Mucosa of descending colon (tissue), 3 donors: ENCODE results near the gene PPEF1. TPM values are rescaled to one million over a fixed set of nuclear protein-coding genes. Genes with fewer than 3 reads are reported as not detected.
"Not testable (repeated sequence)": the region's sequence is repeated elsewhere in the genome, so short reads cannot be mapped to it uniquely, and the experiment has no call there.

Source experiments
- ATAC-seq: fragments of 200-7000 bp; cut with Tn5 transposase; one replicate; pipeline ENCODE4 v1.9.1; 2020; ENCODE audit warnings: mild to moderate bottlenecking, moderate library complexity
- DNase-seq, 3 donors: peaks; one replicate each; pipeline ENCODE4 v3.0.0-alpha.2; 2020
- H3K36me3 ChIP-seq: fragments of 200-600 bp; one replicate; pipeline ENCODE4 v1.8.0; 2021; ENCODE audit warnings: low read depth, mild to moderate bottlenecking
- H3K4me1 ChIP-seq: fragments of 200-600 bp; one replicate; pipeline ENCODE4 v1.8.0; 2021; ENCODE audit warnings: low read depth, mild to moderate bottlenecking
- H3K4me3 ChIP-seq: fragments of 200-600 bp; one replicate; pipeline ENCODE4 v1.8.0; 2021; ENCODE audit warnings: mild to moderate bottlenecking
- H3K9me3 ChIP-seq: fragments of 200-600 bp; one replicate; pipeline ENCODE4 v1.8.0; 2021; ENCODE audit warnings: mild to moderate bottlenecking
- CTCF ChIP-seq: fragments of 200-600 bp; IDR thresholded peaks from one replicate; pipeline ENCODE4 v1.8.0; 2022; ENCODE audit warnings: antibody characterized with exemption, mild to moderate bottlenecking
- intact Hi-C, 2 donors: fragments of 100-400 bp; cut with DNase I in 1 of 2; cut with micrococcal nuclease in 1 of 2; formaldehyde crosslinking; loops; one replicate each; pipeline versions ENCODE4 v1.11.0 to v1.11.1; 2022; cut with DNase I, micrococcal nuclease
- total RNA-seq, 3 donors: library from RNA; stranded (reverse); fragmentation: NEBNext Ultra II Directional in 2 of 3; extraction: Animal tissue kit (Norgen Biotek cat#: 25700) in 2 of 3; gene quantifications; one replicate each; pipeline versions ENCODE4 v1.2.1 to v1.2.4, GENCODE V29; 2021 to 2023
- donor health status: DM: no; HTN: no; CAD: no; lungs with moderate emphysema.
- donor health status: DM: no; HTN: no; CAD: no.
- donor health status: DM: no; HTN: yes; CAD: no.

Gene PPEF1
- total RNA-seq, 3 donors from 2014 or later, result 0.22 to 0.24 TPM; not detected in 1

GRCh38 chrX:18810416-18810815 is 103.0 kb downstream of the PPEF1 start:
- intact Hi-C loops, result no loop called here
- DNase-seq (no peak), ATAC-seq (no peak)
- TF ChIP-seq CTCF, result no peak
- no peaks in the 10 kb centered on the region for H3K36me3 ChIP-seq
- no peak overlapping the region for H3K4me3 ChIP-seq
- H3K4me1 ChIP-seq, result no peaks in the 10 kb centered on the region
- no peaks in the 10 kb centered on the region for H3K9me3 ChIP-seq

DNA sequence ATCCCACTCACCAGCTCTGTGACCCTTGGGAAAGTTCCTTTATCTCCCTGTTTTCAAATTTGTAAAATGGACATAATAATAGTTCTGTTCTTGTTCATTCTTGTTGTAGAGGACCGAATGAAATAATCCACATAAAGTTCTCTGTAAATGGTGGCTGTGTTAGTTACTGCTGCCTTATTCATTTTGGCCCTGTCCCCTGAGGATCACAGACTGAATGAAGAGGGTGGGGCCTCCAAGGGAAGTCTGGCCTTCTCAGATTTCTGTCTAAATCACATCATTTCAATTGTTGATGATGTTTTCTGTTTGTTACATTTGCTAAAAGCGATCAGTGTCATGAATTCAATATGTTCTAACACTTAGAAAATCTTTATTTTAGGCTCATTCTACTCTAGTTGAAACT is 117.9 kb downstream of the PPEF1 start:
- intact Hi-C loops, result no loop called here
- Histone ChIP-seq H3K4me1 (no peaks in the 10 kb centered on the region), H3K4me3 (no peak overlapping the region), H3K9me3 (no peaks in the 10 kb centered on the region), H3K36me3 (no peaks in the 10 kb centered on the region)
- TF ChIP-seq CTCF, result no peak
- no peak for DNase-seq
- no peak for ATAC-seq

- DNase-seq, result no peak
- intact Hi-C loops, result no loop called here
- H3K9me3 ChIP-seq, result no peaks in the 10 kb centered on the region
- no peaks in the 10 kb centered on the region for H3K4me1 ChIP-seq
- no peak for TF ChIP-seq CTCF
- ATAC-seq, result no peak
- no peak overlapping the region for H3K4me3 ChIP-seq
- H3K36me3 ChIP-seq, result no peaks in the 10 kb centered on the region
These were observed 121.5 kb downstream of the PPEF1 start for GRCh38 chrX:18828832-18829404.

DNA sequence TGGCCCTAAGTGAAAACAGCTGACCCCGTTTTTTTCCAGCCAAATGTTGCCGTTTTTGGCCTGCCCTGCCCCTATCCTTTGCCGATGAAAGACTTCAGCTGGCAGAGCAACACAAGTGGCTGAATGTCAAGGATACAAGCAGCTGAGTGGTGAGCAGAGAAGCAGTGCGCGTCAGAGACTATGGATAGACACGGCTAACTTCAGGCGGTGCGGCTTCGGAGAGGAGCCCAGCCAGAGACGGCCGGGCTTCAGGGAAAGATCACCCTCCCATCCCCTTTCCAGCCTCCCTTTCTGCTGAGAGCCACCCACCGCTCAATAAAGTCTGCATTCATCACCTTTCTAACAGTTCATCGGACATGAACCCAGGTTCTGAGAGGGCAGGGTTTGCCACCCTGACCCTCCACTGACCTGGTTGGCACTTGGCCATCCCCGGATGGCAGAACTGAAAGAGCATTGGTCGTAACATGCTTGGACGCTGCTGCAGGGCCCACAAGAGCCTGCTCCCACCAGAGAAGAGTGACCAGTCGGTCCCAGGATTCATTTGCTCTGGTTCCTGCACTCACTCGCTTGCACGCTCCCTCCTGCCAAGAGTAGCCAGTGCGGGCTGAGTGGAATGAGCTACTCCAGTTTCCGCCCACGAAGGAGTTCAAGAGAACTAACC is 125.8 kb downstream of the PPEF1 start:
- H3K4me3 ChIP-seq, result no peak overlapping the region
- DNase-seq, result peak in 1 of 3 donors; percentile 1
- H3K36me3 ChIP-seq, result no peaks in the 10 kb centered on the region
- no peaks in the 10 kb centered on the region for H3K4me1 ChIP-seq
- no peaks in the 10 kb centered on the region for H3K9me3 ChIP-seq
- intact Hi-C loops, result no loop called here
- ATAC-seq, result no peak
- no peak for TF ChIP-seq CTCF

DNA sequence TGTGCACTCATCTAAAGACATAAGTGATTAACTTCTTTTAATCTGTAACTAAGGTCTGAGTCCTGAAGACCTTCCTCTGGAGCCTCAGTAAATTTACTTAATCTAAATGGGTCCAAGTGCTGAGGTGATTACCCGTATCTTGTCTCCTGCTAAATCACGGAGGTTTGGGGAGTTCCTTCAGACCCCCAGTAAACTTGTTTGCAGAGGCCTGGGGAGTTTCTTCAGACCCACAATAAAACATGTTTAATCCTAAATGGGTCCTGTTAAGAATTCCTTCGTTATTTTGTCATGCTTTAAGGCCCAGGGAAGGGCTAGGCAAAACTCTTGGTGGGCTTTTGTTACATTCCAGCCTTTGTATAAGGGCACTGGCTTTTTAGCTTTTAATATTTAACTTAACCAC is 140.5 kb downstream of the PPEF1 start:
- ATAC-seq, H3K36me3 ChIP-seq, DNase-seq, H3K4me3 ChIP-seq, intact Hi-C loops, H3K4me1 ChIP-seq, H3K9me3 ChIP-seq: not testable (repeated sequence)

DNA sequence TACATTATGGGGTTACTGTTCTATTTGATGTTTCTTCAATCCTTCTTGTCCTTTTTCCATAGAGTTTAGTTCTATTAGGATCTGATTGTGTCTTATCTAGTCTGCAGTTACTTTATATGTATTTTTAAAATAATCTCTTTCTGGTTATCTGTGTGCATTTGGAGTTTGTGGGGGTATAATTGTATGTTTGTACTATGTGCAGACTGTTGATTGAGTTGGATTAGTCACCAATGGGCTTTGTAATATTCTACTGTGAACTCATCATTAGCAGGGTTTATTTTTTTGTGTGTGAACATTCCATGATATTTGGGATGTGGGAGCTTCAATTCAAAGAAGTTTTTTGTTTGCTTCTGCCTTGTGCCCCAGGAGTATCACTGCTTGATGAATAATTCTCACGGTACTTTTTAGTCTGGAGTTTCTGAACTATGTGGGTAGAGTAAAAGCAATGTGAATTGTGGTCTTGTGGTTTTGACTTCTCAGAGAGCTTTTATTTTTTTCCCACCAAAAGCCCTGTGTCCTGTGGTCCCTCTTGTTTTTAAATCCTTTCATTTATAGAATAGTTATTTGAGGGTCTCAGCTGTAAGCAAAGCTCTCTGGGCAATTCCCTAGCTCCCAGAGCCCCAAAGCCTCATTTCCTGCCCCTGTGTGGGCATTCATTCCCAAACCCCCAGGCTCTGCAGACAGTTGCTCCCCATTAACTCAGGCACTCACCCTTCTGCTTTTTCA is 148.6 kb downstream of the PPEF1 start:
- H3K9me3 ChIP-seq, result no peaks in the 10 kb centered on the region
- H3K4me1 ChIP-seq, result no peaks in the 10 kb centered on the region
- no peaks in the 10 kb centered on the region for H3K36me3 ChIP-seq
- ATAC-seq (no peak), DNase-seq (no peak)
- H3K4me3 ChIP-seq, result no peak overlapping the region
- intact Hi-C loops, result no loop called here
- TF ChIP-seq CTCF, result no peak
